Measurements from ENCODE around the gene COX7A2. TPM values are rescaled to one million over a fixed set of nuclear protein-coding genes. Genes with fewer than 3 reads are reported as not detected.

The COX7A2 gene
- total RNA-seq, 4 donors from 2014 or later = 166 to 413 (median 222) TPM

DNA sequence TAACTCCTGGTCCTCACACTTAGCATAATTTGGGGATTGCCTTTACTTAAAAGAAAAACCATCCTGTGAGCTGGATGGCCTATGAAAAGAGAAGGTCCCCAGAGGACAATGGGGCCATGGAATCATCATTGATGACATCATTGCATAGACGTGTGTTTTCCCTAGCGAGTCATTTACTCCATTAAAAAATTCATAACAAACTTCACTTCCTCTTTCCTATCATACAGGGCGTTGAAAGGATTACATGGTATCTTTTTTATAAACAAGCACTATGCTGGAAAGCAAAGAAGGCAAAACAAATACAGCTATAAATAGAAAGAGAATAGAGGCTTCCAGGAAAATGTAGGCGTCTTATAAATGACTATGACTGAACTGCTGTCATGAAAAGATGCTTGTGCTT lies 26.4 kb downstream of the COX7A2 start:
- Histone ChIP-seq H3K9me3 (no peaks in the 10 kb centered on the region), H3K36me3 (no peaks in the 10 kb centered on the region), H3K4me1 (peaks cover 4 to 10% of the 10 kb centered on the region in 2 donors), H3K27me3 (no peaks in the 10 kb centered on the region), H3K27ac (no peak overlapping the region), H3K4me3 (no peak overlapping the region)
- in situ Hi-C loops (cut with MboI; ENCODE audit: low sequenced_read_pairs in 4 of 4) = loop anchor here (10.0 to 25.0 kb wide), 7 partner anchors 805 to 1555 kb away; partner anchors contain the start of gene SLC17A5 (in 1 of the 4)
- ATAC-seq = peak in 1 of 2 donors; percentile 45
- intact Hi-C loops (cut with DNase I; ENCODE audit: low total_unique reads) = no loop called here
- no peak for TF ChIP-seq POLR2A (IDR thresholded peaks at IDR 0.05)
- no peak for DNase-seq

DNA sequence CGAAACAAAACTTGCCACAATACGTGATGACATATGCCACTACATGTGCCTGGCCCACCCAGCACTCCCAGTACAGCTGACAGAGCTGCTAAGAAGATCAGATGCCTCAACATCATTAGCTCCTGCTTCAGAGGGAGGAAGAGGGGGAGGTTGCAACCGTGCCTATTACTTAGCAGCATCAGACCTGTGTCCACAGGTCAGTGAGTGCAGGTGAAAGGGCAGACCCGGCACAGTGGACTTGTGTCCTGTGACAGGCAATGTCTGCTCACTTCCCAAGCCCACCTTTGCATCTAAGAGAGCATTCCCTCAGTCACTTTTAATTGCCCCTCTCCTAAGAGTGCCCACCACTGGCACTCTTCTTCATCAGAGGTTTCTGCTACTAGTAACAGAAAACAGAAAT lies 28.3 kb downstream of the COX7A2 start:
- peaks cover 4 to 10% of the 10 kb centered on the region in 2 donors for H3K4me1 ChIP-seq
- H3K9me3 ChIP-seq = no peaks in the 10 kb centered on the region
- DNase-seq = no peak
- intact Hi-C loops (cut with DNase I; ENCODE audit: low total_unique reads) = no loop called here
- no peak overlapping the region for H3K27ac ChIP-seq
- no peaks in the 10 kb centered on the region for H3K36me3 ChIP-seq
- in situ Hi-C loops (cut with MboI; ENCODE audit: low sequenced_read_pairs in 4 of 4) = loop anchor here (10.0 to 25.0 kb wide), 7 partner anchors 803 to 1553 kb away; partner anchors contain the start of gene SLC17A5 (in 1 of the 4)
- H3K4me3 ChIP-seq = no peak overlapping the region
- TF ChIP-seq, protein P1, sequence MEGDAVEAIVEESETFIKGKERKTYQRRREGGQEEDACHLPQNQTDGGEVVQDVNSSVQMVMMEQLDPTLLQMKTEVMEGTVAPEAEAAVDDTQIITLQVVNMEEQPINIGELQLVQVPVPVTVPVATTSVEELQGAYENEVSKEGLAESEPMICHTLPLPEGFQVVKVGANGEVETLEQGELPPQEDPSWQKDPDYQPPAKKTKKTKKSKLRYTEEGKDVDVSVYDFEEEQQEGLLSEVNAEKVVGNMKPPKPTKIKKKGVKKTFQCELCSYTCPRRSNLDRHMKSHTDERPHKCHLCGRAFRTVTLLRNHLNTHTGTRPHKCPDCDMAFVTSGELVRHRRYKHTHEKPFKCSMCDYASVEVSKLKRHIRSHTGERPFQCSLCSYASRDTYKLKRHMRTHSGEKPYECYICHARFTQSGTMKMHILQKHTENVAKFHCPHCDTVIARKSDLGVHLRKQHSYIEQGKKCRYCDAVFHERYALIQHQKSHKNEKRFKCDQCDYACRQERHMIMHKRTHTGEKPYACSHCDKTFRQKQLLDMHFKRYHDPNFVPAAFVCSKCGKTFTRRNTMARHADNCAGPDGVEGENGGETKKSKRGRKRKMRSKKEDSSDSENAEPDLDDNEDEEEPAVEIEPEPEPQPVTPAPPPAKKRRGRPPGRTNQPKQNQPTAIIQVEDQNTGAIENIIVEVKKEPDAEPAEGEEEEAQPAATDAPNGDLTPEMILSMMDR (IDR thresholded peaks at IDR 0.05 in 4 of 5, conservative IDR thresholded peaks at IDR 0.05 in 1 of 5) = no peak
- TF ChIP-seq POLR2A (IDR thresholded peaks at IDR 0.05) = no peak
- H3K27me3 ChIP-seq = no peaks in the 10 kb centered on the region
- no peak for ATAC-seq

DNA sequence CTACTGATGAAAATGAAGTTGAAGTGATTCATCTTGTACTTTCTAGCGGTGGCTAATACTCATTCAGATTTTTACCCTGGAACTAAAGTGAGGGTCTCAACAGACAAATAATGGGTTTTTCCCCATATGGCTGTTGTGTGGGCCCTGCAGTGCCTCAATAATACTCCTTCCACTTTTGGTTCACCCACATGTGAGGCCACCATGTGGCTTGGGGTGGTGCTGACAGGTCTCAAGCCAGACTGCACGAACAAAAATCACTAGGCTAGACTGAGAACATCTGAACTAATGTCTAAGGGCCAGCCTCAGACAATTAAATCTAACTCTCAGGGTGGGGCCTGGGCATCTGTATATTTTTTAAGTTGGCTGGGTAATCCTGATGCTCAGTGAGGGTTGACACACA lies 29.9 kb downstream of the COX7A2 start:
- Histone ChIP-seq H3K36me3 (no peaks in the 10 kb centered on the region), H3K4me1 (peaks cover 4 to 10% of the 10 kb centered on the region in 2 donors), H3K4me3 (no peak overlapping the region), H3K9me3 (no peaks in the 10 kb centered on the region), H3K27me3 (no peaks in the 10 kb centered on the region), H3K27ac (no peak overlapping the region)
- in situ Hi-C loops (cut with MboI; ENCODE audit: low sequenced_read_pairs in 4 of 4) (loop anchor here (10.0 to 25.0 kb wide), 7 partner anchors 801 to 1551 kb away; partner anchors contain the start of gene SLC17A5 (in 1 of the 4)), intact Hi-C loops (cut with DNase I; ENCODE audit: low total_unique reads) (no loop called here)
- DNase-seq = no peak
- no peak for ATAC-seq
- TF ChIP-seq POLR2A (IDR thresholded peaks at IDR 0.05) = no peak
- TF ChIP-seq, protein P1 (IDR thresholded peaks at IDR 0.05 in 4 of 5, conservative IDR thresholded peaks at IDR 0.05 in 1 of 5) = no peak

DNA sequence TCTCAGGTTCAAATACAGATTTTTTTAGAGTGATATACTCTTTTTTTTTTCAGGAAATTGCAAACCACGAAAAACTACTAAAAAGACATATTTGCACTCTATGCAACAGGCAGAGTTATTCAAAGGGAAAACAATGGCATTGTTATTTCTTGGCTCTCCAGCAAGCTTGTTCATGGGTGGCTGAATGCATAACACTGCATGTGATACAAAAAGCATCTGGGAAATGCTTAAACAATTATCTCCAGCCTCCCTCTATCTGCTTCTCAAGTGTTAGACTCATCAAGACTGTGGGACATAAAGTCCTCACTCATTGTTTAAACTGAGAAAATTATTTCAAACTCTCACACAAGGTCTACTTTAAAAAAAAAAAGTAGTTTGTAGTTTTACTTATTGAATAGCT lies 30.5 kb downstream of the COX7A2 start:
- H3K4me1 ChIP-seq = peaks cover 4 to 10% of the 10 kb centered on the region in 2 donors
- no peak for ATAC-seq
- no peaks in the 10 kb centered on the region for H3K27me3 ChIP-seq
- H3K9me3 ChIP-seq = no peaks in the 10 kb centered on the region
- no peak overlapping the region for H3K4me3 ChIP-seq
- TF ChIP-seq POLR2A (IDR thresholded peaks at IDR 0.05) = no peak
- TF ChIP-seq, protein P1 (IDR thresholded peaks at IDR 0.05 in 4 of 5, conservative IDR thresholded peaks at IDR 0.05 in 1 of 5) = no peak
- DNase-seq = no peak
- intact Hi-C loops (cut with DNase I; ENCODE audit: low total_unique reads) = no loop called here
- in situ Hi-C loops (cut with MboI; ENCODE audit: low sequenced_read_pairs in 4 of 4) = loop anchor here (10.0 to 25.0 kb wide), 7 partner anchors 801 to 1551 kb away; partner anchors contain the start of gene SLC17A5 (in 1 of the 4)
- no peak overlapping the region for H3K27ac ChIP-seq
- H3K36me3 ChIP-seq = no peaks in the 10 kb centered on the region

DNA sequence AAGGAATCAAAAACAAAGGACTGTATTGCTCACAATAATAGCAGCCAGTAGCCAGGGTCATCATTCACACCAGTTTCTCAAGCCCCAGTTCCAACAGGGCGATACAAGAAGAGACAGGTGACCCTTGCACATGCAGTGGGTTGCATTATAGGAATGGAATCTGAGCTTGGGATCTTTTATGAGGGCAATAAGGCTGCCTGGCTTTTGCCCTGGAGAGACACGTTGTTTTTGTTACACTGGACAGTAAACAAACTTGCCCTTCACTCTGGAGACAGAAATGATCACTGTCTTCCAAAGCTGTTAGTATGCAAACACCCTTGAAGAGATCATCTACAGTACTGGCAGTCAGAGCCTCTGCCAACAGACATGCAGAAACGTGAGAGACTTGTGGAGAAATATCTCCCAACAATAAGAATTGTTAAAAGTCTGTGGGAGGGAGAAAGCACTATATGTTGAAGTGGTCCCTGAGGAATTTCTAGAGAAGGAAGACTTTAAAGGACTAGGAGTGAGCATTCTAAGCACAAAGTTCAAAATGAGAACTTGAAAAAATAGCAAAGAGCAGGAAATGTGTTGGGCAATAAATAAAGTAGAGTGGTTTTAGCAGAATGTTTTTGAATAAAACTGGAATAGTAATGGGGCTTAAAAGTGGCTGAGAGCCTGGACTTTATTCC lies 31.5 kb downstream of the COX7A2 start:
- DNase-seq (no peak), ATAC-seq (no peak)
- in situ Hi-C loops (cut with MboI; ENCODE audit: low sequenced_read_pairs in 4 of 4) (loop anchor here (10.0 to 25.0 kb wide), 7 partner anchors 800 to 1550 kb away; partner anchors contain the start of gene SLC17A5 (in 1 of the 4)), intact Hi-C loops (cut with DNase I; ENCODE audit: low total_unique reads) (no loop called here)
- no peak overlapping the region for H3K27ac ChIP-seq
- no peak overlapping the region for H3K4me3 ChIP-seq
- H3K9me3 ChIP-seq = no peaks in the 10 kb centered on the region
- peaks cover 0 to 7% (median 3%) of the 10 kb centered on the region in 3 donors for H3K27me3 ChIP-seq
- H3K36me3 ChIP-seq = no peaks in the 10 kb centered on the region
- TF ChIP-seq POLR2A (IDR thresholded peaks at IDR 0.05) = no peak
- TF ChIP-seq, protein P1 (IDR thresholded peaks at IDR 0.05 in 4 of 5, conservative IDR thresholded peaks at IDR 0.05 in 1 of 5) = no peak
- H3K4me1 ChIP-seq = peaks cover 0 to 3% of the 10 kb centered on the region in 2 donors

Data from gastrocnemius medialis (tissue), 4 donors.